ENCODE data around the gene YWHAE. TPM values are rescaled to one million over a fixed set of nuclear protein-coding genes. Genes with fewer than 3 reads are reported as not detected.

The YWHAE gene
- total and polyA plus RNA-seq, 2 donors (not counting 1 experiment from before 2014, with no cell fraction given): 364 to 1,742 TPM

- Histone ChIP-seq H3K4me3 (replicated peaks in 1 of 4; ENCODE audit: control extremely low read depth in 1 of 4, insufficient read depth in 1 of 4, low read depth in 3 of 4, low read length in 4 of 4) (no peak overlapping the region), H3K36me3 (ENCODE audit: control insufficient read depth, insufficient read depth, low read length) (no peaks in the 10 kb centered on the region), H3K4me1 (ENCODE audit: control insufficient read depth, extremely low read depth, insufficient read depth, low read length) (peaks cover 17% of the 10 kb centered on the region), H3K4me2 (ENCODE audit: extremely low read depth, insufficient read depth, low read length) (no peak overlapping the region), H3K27me3 (ENCODE audit: control insufficient read depth, insufficient read depth, low read length) (no peaks in the 10 kb centered on the region), H3K9me3 (ENCODE audit: control insufficient read depth, insufficient read depth, low read depth, low read length) (no peaks in the 10 kb centered on the region), H3K9ac (ENCODE audit: insufficient read depth, low read length) (no peak overlapping the region), H2AFZ (ENCODE audit: low read length) (no peak overlapping the region), H3K79me2 (ENCODE audit: control insufficient read depth, insufficient read depth, low read length) (peaks cover 98% of the 10 kb centered on the region), H3K27ac (ENCODE audit: insufficient read depth, low read length) (no peak overlapping the region), H4K20me1 (ENCODE audit: control insufficient read depth, extremely low read depth, insufficient read depth, low read length) (peaks cover 19% of the 10 kb centered on the region)
- TF ChIP-seq CTCF (conservative IDR thresholded peaks at IDR 0.05 in 1 of 2, IDR thresholded peaks at IDR 0.05 in 1 of 2; ENCODE audit: low read depth in 1 of 2, low read length in 2 of 2) (no peak), EZH2 (IDR thresholded peaks at IDR 0.05; ENCODE audit: low read length, missing control alignments) (no peak)
- DNase-seq (ENCODE audit: low read depth in 2 of 2): no peak
Observed at GRCh38 chr17:1377334-1377733, 22.7 kb downstream of the YWHAE start.

- no peak for DNase-seq (ENCODE audit: low read depth in 2 of 2)
- H3K4me1 ChIP-seq (ENCODE audit: control insufficient read depth, extremely low read depth, insufficient read depth, low read length): peaks cover 14% of the 10 kb centered on the region
- H3K79me2 ChIP-seq (ENCODE audit: control insufficient read depth, insufficient read depth, low read length): peaks cover 99% of the 10 kb centered on the region
- H2AFZ ChIP-seq (ENCODE audit: low read length): no peak overlapping the region
- no peak overlapping the region for H3K27ac ChIP-seq (ENCODE audit: insufficient read depth, low read length)
- H3K9me3 ChIP-seq (ENCODE audit: control insufficient read depth, insufficient read depth, low read depth, low read length): no peaks in the 10 kb centered on the region
- H3K9ac ChIP-seq (ENCODE audit: insufficient read depth, low read length): no peak overlapping the region
- H3K4me2 ChIP-seq (ENCODE audit: extremely low read depth, insufficient read depth, low read length): no peak overlapping the region
- no peaks in the 10 kb centered on the region for H3K27me3 ChIP-seq (ENCODE audit: control insufficient read depth, insufficient read depth, low read length)
- no peaks in the 10 kb centered on the region for H3K36me3 ChIP-seq (ENCODE audit: control insufficient read depth, insufficient read depth, low read length)
- TF ChIP-seq EZH2 (IDR thresholded peaks at IDR 0.05; ENCODE audit: low read length, missing control alignments): no peak
- TF ChIP-seq CTCF (conservative IDR thresholded peaks at IDR 0.05 in 1 of 2, IDR thresholded peaks at IDR 0.05 in 1 of 2; ENCODE audit: low read depth in 1 of 2, low read length in 2 of 2): no peak
- H3K4me3 ChIP-seq (replicated peaks in 1 of 4; ENCODE audit: control extremely low read depth in 1 of 4, insufficient read depth in 1 of 4, low read depth in 3 of 4, low read length in 4 of 4): no peak overlapping the region
- peaks cover 15% of the 10 kb centered on the region for H4K20me1 ChIP-seq (ENCODE audit: control insufficient read depth, extremely low read depth, insufficient read depth, low read length)
Observed at GRCh38 chr17:1376061-1376460, 24.0 kb downstream of the YWHAE start.

- Histone ChIP-seq H3K4me3 (replicated peaks in 1 of 4; ENCODE audit: control extremely low read depth in 1 of 4, insufficient read depth in 1 of 4, low read depth in 3 of 4, low read length in 4 of 4) (no peak overlapping the region), H3K27me3 (ENCODE audit: control insufficient read depth, insufficient read depth, low read length) (no peaks in the 10 kb centered on the region), H2AFZ (ENCODE audit: low read length) (no peak overlapping the region), H3K4me2 (ENCODE audit: extremely low read depth, insufficient read depth, low read length) (no peak overlapping the region), H3K4me1 (ENCODE audit: control insufficient read depth, extremely low read depth, insufficient read depth, low read length) (peaks cover 14% of the 10 kb centered on the region), H3K27ac (ENCODE audit: insufficient read depth, low read length) (no peak overlapping the region), H3K79me2 (ENCODE audit: control insufficient read depth, insufficient read depth, low read length) (peaks cover 99% of the 10 kb centered on the region), H3K9me3 (ENCODE audit: control insufficient read depth, insufficient read depth, low read depth, low read length) (no peaks in the 10 kb centered on the region), H4K20me1 (ENCODE audit: control insufficient read depth, extremely low read depth, insufficient read depth, low read length) (peaks cover 15% of the 10 kb centered on the region), H3K9ac (ENCODE audit: insufficient read depth, low read length) (no peak overlapping the region), H3K36me3 (ENCODE audit: control insufficient read depth, insufficient read depth, low read length) (no peaks in the 10 kb centered on the region)
- TF ChIP-seq CTCF (conservative IDR thresholded peaks at IDR 0.05 in 1 of 2, IDR thresholded peaks at IDR 0.05 in 1 of 2; ENCODE audit: low read depth in 1 of 2, low read length in 2 of 2): no peak
- no peak for TF ChIP-seq EZH2 (IDR thresholded peaks at IDR 0.05; ENCODE audit: low read length, missing control alignments)
- no peak for DNase-seq (ENCODE audit: low read depth in 2 of 2)
Observed at GRCh38 chr17:1375615-1376014, 24.4 kb downstream of the YWHAE start.
